H1 (cell line): ENCODE results near the gene IGFBP6. TPM values are rescaled to one million over a fixed set of nuclear protein-coding genes. Genes with fewer than 3 reads are reported as not detected.

Experiments used
- CTCF ChIA-PET: fragments of 300-600 bp; sonication (Branson Sonifier 250); formaldehyde crosslinking; loops from one replicate; lab custom pipeline; 2021; ENCODE audit not compliant: partially characterized antibody; lab: Charles Lee
- POLR2A ChIA-PET: fragments of 300-600 bp; sonication (Branson Sonifier 250); formaldehyde crosslinking; loops from one replicate; lab custom pipeline; 2021; ENCODE audit warnings: inconsistent platforms; ENCODE audit not compliant: partially characterized antibody; lab: Charles Lee
- DNase-seq, 2 experiments: peaks; one replicate each; pipeline versions ENCODE4 v3.0.0 to v3.0.0-alpha.2; 2010 to 2022; ENCODE audit warnings: low spot score in 2 of 2, low read depth in 1 of 2, mixed read lengths in 1 of 2
- FAIRE-seq: peaks from 2 replicates; lab custom pipeline; 2011; peaks lifted over from hg19 to GRCh38; lab: Jason Lieb, UNC
- H2AFZ ChIP-seq: 2 replicates; pipeline ENCODE4 v1.8.1; 2012; ENCODE audit warnings: low read length, inconsistent platforms
- H2AK5ac ChIP-seq: 2 replicates; pipeline ENCODE4 v1.6.1; 2013; ENCODE audit warnings: low read depth, low read length
- H2BK120ac ChIP-seq: replicated peaks from 2 replicates; pipeline ENCODE3; 2013; ENCODE audit warnings: low read depth, low read length, inconsistent platforms
- H2BK12ac ChIP-seq: 2 replicates; pipeline ENCODE4 v1.6.1; 2013; ENCODE audit warnings: low read depth, low read length
- H2BK15ac ChIP-seq: 2 replicates; pipeline ENCODE4 v1.6.1; 2013; ENCODE audit warnings: low read length
- H2BK20ac ChIP-seq: 2 replicates; pipeline ENCODE4 v1.6.1; 2013; ENCODE audit warnings: low read length
- H2BK5ac ChIP-seq: 2 replicates; pipeline ENCODE4 v1.6.1; 2013; ENCODE audit warnings: low read depth, low read length
- H3K14ac ChIP-seq: 2 replicates; pipeline ENCODE4 v1.6.1; 2013; ENCODE audit warnings: inconsistent platforms; ENCODE audit not compliant: insufficient read length
- H3K18ac ChIP-seq: 2 replicates; pipeline ENCODE4 v1.6.1; 2013; ENCODE audit warnings: low read length; ENCODE audit errors: extremely low read depth
- H3K23ac ChIP-seq: 2 replicates; pipeline ENCODE4 v1.6.1; 2013; ENCODE audit warnings: inconsistent platforms; ENCODE audit not compliant: insufficient read length
- H3K23me2 ChIP-seq: 2 replicates; pipeline ENCODE4 v1.6.1; 2013; ENCODE audit warnings: low read depth, low read length
- H3K27ac ChIP-seq: 2 replicates; pipeline ENCODE4 v1.6.1; 2011; ENCODE audit warnings: low read depth, low read length, inconsistent platforms
- H3K27me3 ChIP-seq, 4 experiments: replicated peaks in 1 of 4; 1 replicate in 1 of 4; 2 replicates in 3 of 4; pipeline versions ENCODE4 v1.6.1 to v1.8.1; 2011 to 2013; ENCODE audit warnings: low read length in 3 of 4, mild to moderate bottlenecking in 3 of 4, inconsistent platforms in 2 of 4, mixed read lengths in 2 of 4, moderate library complexity in 1 of 4; ENCODE audit not compliant: control insufficient read depth in 3 of 4, insufficient read depth in 3 of 4; ENCODE audit errors: extremely low read depth in 1 of 4
- H3K36me3 ChIP-seq, 4 experiments: 2 replicates each; pipeline versions ENCODE4 v1.6.1 to v1.8.1; 2011 to 2013; ENCODE audit warnings: mild to moderate bottlenecking in 4 of 4, low read length in 3 of 4, moderate library complexity in 2 of 4, control low read depth in 1 of 4, inconsistent platforms in 1 of 4; ENCODE audit not compliant: insufficient read depth in 4 of 4, control insufficient read depth in 2 of 4
- H3K4ac ChIP-seq: replicated peaks from 2 replicates; pipeline ENCODE3; 2013; ENCODE audit warnings: low read length, low read depth, mixed read lengths, inconsistent platforms; ENCODE audit not compliant: insufficient read length
- H3K4me1 ChIP-seq, 4 experiments: replicated peaks in 1 of 4; 1 replicate in 1 of 4; 2 replicates in 3 of 4; pipeline versions ENCODE4 v1.6.1 to v1.8.1; 2011 to 2013; ENCODE audit warnings: low read length in 3 of 4, inconsistent platforms in 2 of 4, mixed read lengths in 1 of 4; ENCODE audit not compliant: insufficient read depth in 4 of 4, control insufficient read depth in 3 of 4
- H3K4me2 ChIP-seq, 2 experiments: 2 replicates each; pipeline versions ENCODE4 v1.6.1 to v1.8.1; 2011 to 2013; ENCODE audit warnings: low read depth in 2 of 2, low read length in 2 of 2, control low read depth in 1 of 2, inconsistent platforms in 1 of 2, mild to moderate bottlenecking in 1 of 2; ENCODE audit not compliant: insufficient read depth in 1 of 2
- H3K4me3 ChIP-seq, 4 experiments: fragments of 200-600, 300-600 bp in 1 of 4; sonication (generic), shearing (Covaris generic), sonication (Bioruptor Twin) in 1 of 4; 2 replicates each; pipeline versions ENCODE4 v1.5.1 to v1.8.1; 2011 to 2016; ENCODE audit warnings: low read length in 4 of 4, low read depth in 3 of 4, control low read depth in 2 of 4, inconsistent platforms in 2 of 4, mild to moderate bottlenecking in 2 of 4, mixed read lengths in 1 of 4, moderate library complexity in 1 of 4; ENCODE audit not compliant: insufficient read depth in 2 of 4; ENCODE audit errors: extremely low read depth in 1 of 4
- H3K56ac ChIP-seq: replicated peaks from 2 replicates; pipeline ENCODE3; 2013; ENCODE audit warnings: low read depth, mild to moderate bottlenecking, mixed read lengths, low read length, inconsistent platforms; ENCODE audit not compliant: insufficient read length
- H3K79me1 ChIP-seq: 2 replicates; pipeline ENCODE4 v1.6.1; 2013; ENCODE audit warnings: low read depth, low read length, control low read depth
- H3K79me2 ChIP-seq, 2 experiments: 2 replicates each; pipeline versions ENCODE4 v1.6.1 to v1.8.1; 2012 to 2013; ENCODE audit warnings: low read length in 2 of 2, mild to moderate bottlenecking in 2 of 2, inconsistent platforms in 1 of 2; ENCODE audit not compliant: insufficient read depth in 2 of 2, control insufficient read depth in 1 of 2
- H3K9ac ChIP-seq, 4 experiments: replicated peaks in 1 of 4; 1 replicate in 1 of 4; 2 replicates in 3 of 4; pipeline versions ENCODE4 v1.6.1 to v1.8.1; 2011 to 2013; ENCODE audit warnings: low read depth in 3 of 4, low read length in 3 of 4, control low read depth in 2 of 4, mild to moderate bottlenecking in 2 of 4, moderate library complexity in 2 of 4, inconsistent platforms in 1 of 4; ENCODE audit errors: extremely low read depth in 1 of 4
- H3K9me3 ChIP-seq, 2 experiments: 2 replicates each; pipeline versions ENCODE4 v1.6.1 to v1.8.1; 2012 to 2013; ENCODE audit warnings: mild to moderate bottlenecking in 2 of 2, moderate library complexity in 2 of 2, control low read depth in 1 of 2, inconsistent platforms in 1 of 2, low read depth in 1 of 2, low read length in 1 of 2, mixed read lengths in 1 of 2; ENCODE audit not compliant: insufficient read depth in 2 of 2
- H4K20me1 ChIP-seq, 2 experiments: replicated peaks in 1 of 2; 2 replicates each; pipeline versions ENCODE3 to v1.8.1; 2011 to 2013; ENCODE audit warnings: inconsistent platforms in 2 of 2, low read length in 2 of 2, mild to moderate bottlenecking in 1 of 2; ENCODE audit not compliant: insufficient read depth in 2 of 2, control insufficient read depth in 1 of 2
- H4K5ac ChIP-seq: 2 replicates; pipeline ENCODE4 v1.6.1; 2013; ENCODE audit warnings: low read length, low read depth, mixed read lengths, inconsistent platforms; ENCODE audit not compliant: insufficient read length
- H4K8ac ChIP-seq: 2 replicates; pipeline ENCODE4 v1.8.0; 2013; ENCODE audit warnings: mild to moderate bottlenecking, moderate library complexity, low read length, inconsistent platforms; ENCODE audit not compliant: insufficient read depth; ENCODE audit errors: extremely low read depth
- H4K91ac ChIP-seq: replicated peaks from 2 replicates; pipeline ENCODE3; 2013; ENCODE audit warnings: low read length, mixed read lengths, inconsistent platforms; ENCODE audit not compliant: insufficient read length
- CEBPB ChIP-seq: IDR thresholded peaks from 2 replicates; pipeline ENCODE4 v1.6.1; 2012; ENCODE audit warnings: low read depth, low read length
- CHD2 ChIP-seq: IDR thresholded peaks from 2 replicates; pipeline ENCODE4 v1.6.1; 2012; ENCODE audit warnings: low read length, improper control_type of control experiment
- EZH2 ChIP-seq: fragments of 200-600 bp; sonication (generic); IDR thresholded peaks from 2 replicates; pipeline ENCODE4 v1.7.1; 2012; ENCODE audit warnings: low read depth, mild to moderate bottlenecking, moderate library complexity, low read length, inconsistent platforms; ENCODE audit not compliant: severe bottlenecking
- GTF2F1 ChIP-seq: IDR thresholded peaks from 2 replicates; pipeline ENCODE4 v1.6.1; 2012; ENCODE audit warnings: low read depth, low read length, improper control_type of control experiment, borderline replicate concordance
- HDAC2 ChIP-seq, 2 experiments: fragments of 300-600 bp in 1 of 2; sonication (generic) in 1 of 2; IDR thresholded peaks; 2 replicates each; pipeline ENCODE4 v1.6.1; 2011 to 2012; ENCODE audit warnings: low read depth in 2 of 2, low read length in 2 of 2, mild to moderate bottlenecking in 2 of 2, moderate library complexity in 2 of 2, borderline replicate concordance in 1 of 2, inconsistent platforms in 1 of 2
- HDAC6 ChIP-seq: IDR thresholded peaks from one replicate; pipeline ENCODE4 v1.7.1; 2012; ENCODE audit warnings: low read depth, mild to moderate bottlenecking, inconsistent platforms, low read length, moderate library complexity
- NANOG ChIP-seq: IDR thresholded peaks from 2 replicates; pipeline ENCODE4 v1.6.1; 2011; ENCODE audit warnings: low read length, low read depth, mild to moderate bottlenecking, inconsistent platforms; ENCODE audit not compliant: insufficient read depth, poor library complexity, severe bottlenecking
- RBBP5 ChIP-seq: IDR thresholded peaks from 2 replicates; pipeline ENCODE4 v1.7.1; 2012; ENCODE audit warnings: low read depth, mild to moderate bottlenecking, inconsistent platforms, low read length, moderate library complexity, borderline replicate concordance
- RNF2 ChIP-seq: fragments of 200-900, 300-1000 bp; sonication (generic); IDR thresholded peaks from 2 replicates; pipeline ENCODE4 v1.7.1; 2016; ENCODE audit warnings: borderline replicate concordance, low read depth, mild to moderate bottlenecking, antibody characterized with exemption, low read length; ENCODE audit not compliant: poor library complexity, severe bottlenecking; ENCODE audit errors: missing control alignments
- SIN3A ChIP-seq, 2 experiments: IDR thresholded peaks in 1 of 2; conservative IDR thresholded peaks in 1 of 2; 2 replicates each; pipeline ENCODE4 v1.6.1; 2011 to 2012; ENCODE audit warnings: low read length in 2 of 2, improper control_type of control experiment in 1 of 2, low read depth in 1 of 2, mild to moderate bottlenecking in 1 of 2
- WGBS, 2 experiments: shearing (Covaris generic) in 1 of 2; methylation state at CpG; one replicate each; pipeline versions ENCODE4 v1.1.6 to v1.1.7; 2013 to 2015; ENCODE audit warnings: low lambda C conversion rate in 2 of 2, mixed read lengths in 2 of 2, inconsistent platforms in 1 of 2, low coverage in 1 of 2, missing lambda C conversion rate in 1 of 2; ENCODE audit not compliant: insufficient replicate concordance in 2 of 2, insufficient coverage in 1 of 2, insufficient read length in 1 of 2; ENCODE audit errors: extremely low coverage in 1 of 2, missing lambda C conversion rate in 1 of 2; 5-methylcytosine and 5-hydroxymethylcytosine counted together
- polyA plus RNA-seq, 7 experiments: library from polyadenylated mRNA; depleted of rRNA in 3 of 7; stranded (reverse) in 5 of 7; unstranded in 2 of 7; fragments of >200 nt in 5 of 7; fragments of 200-250 nt in 2 of 7; gene quantifications; 1 replicate in 5 of 7; 2 replicates in 1 of 7; 4 replicates in 1 of 7; pipeline versions ENCODE4 v1.2.1 to v1.2.3, GENCODE V29; 2011 to 2013; ENCODE audit warnings: missing spikeins in 2 of 7, mixed read lengths in 2 of 7
- total RNA-seq: library from RNA; stranded (reverse); fragmentation: NEBNext Ultra II Directional; extraction: Animal tissue kit (Norgen Biotek cat#: 25700); gene quantifications from 2 replicates; pipeline ENCODE4 v1.2.1, GENCODE V29; 2021

IGFBP6 gene
- total and polyA plus RNA-seq, 2 of the 8 experiments (the other 6 are each of a cell fraction or from before 2014, with no cell fraction given): 13.7 to 14.7 TPM

- WGBS, 2 experiments: 94% methylated on average over 9 of the region's 11 CpGs; no CpG with 5 or more reads in 1 of the 2 experiments
- Histone ChIP-seq H4K20me1 (peaks cover 12 to 21% of the 10 kb centered on the region in 2 experiments), H2BK15ac (no peak overlapping the region), H2BK12ac (peak overlapping the region; percentile 33; the same call in 1 of the 2 replicates), H3K4ac (no peak overlapping the region), H3K56ac (no peak overlapping the region), H3K9ac (no peak overlapping the region), H4K5ac (no peak overlapping the region), H2AFZ (no peak overlapping the region), H3K27me3 (peaks cover 0 to 7% (median 1%) of the 10 kb centered on the region in 4 experiments; a peak in 4 of 7 replicates), H2BK20ac (no peak overlapping the region), H4K91ac (no peak overlapping the region), H3K18ac (no peak overlapping the region), H3K4me3 (no peak overlapping the region), H3K79me2 (no peaks in the 10 kb centered on the region), H3K23me2 (peaks cover 22% of the 10 kb centered on the region), H3K14ac (no peak overlapping the region), H3K27ac (no peak overlapping the region), H2BK120ac (no peak overlapping the region), H3K79me1 (peaks cover 10% of the 10 kb centered on the region; the same call in 1 of the 2 replicates), H3K4me1 (peaks cover 18 to 46% (median 37%) of the 10 kb centered on the region in 4 experiments), H3K4me2 (peak overlapping the region in 1 of 2 experiments; percentile 64; a peak in 1 of 4 replicates), H3K9me3 (no peaks in the 10 kb centered on the region), H2AK5ac (no peak overlapping the region), H2BK5ac (no peak overlapping the region), H4K8ac (no peak overlapping the region; the same call in 1 of the 2 replicates), H3K23ac (no peak overlapping the region), H3K36me3 (peaks cover 0 to 5% (median 0%) of the 10 kb centered on the region in 4 experiments; a peak in 1 of 8 replicates)
- ChIA-PET POLR2A (interaction anchor here (0.8 to 35.6 kb wide), 6 partner anchors 9 to 165 kb away, joined by 3 to 711 read pairs (median 10); partner anchors contain the start of gene EIF4B), CTCF (interaction anchor here (0.7 to 15.7 kb wide), 17 partner anchors 9 to 650 kb away, joined by 3 to 258 read pairs (median 7); partner anchors contain the start of genes IGFBP6 and SOAT2)
- FAIRE-seq (no peak), DNase-seq (no peak)
- TF ChIP-seq HDAC6 (no peak), EZH2 (no peak), CEBPB (no peak), NANOG (no peak), RNF2 (no peak), GTF2F1 (no peak), SIN3A (conservative IDR thresholded peaks at IDR 0.05 in 1 of 2, IDR thresholded peaks at IDR 0.05 in 1 of 2; ENCODE audit: low read depth in 1 of 2, low read length in 2 of 2) (no peak), CHD2 (no peak), HDAC2 (IDR thresholded peaks at IDR 0.05; ENCODE audit: borderline replicate concordance in 1 of 2, low read depth in 2 of 2, low read length in 2 of 2) (no peak), RBBP5 (no peak)
Measured at GRCh38 chr12:53052419-53053217, 44.8 kb upstream of the IGFBP6 start.
